ENCODE results near the gene RAE1.

RAE1 gene

DNA sequence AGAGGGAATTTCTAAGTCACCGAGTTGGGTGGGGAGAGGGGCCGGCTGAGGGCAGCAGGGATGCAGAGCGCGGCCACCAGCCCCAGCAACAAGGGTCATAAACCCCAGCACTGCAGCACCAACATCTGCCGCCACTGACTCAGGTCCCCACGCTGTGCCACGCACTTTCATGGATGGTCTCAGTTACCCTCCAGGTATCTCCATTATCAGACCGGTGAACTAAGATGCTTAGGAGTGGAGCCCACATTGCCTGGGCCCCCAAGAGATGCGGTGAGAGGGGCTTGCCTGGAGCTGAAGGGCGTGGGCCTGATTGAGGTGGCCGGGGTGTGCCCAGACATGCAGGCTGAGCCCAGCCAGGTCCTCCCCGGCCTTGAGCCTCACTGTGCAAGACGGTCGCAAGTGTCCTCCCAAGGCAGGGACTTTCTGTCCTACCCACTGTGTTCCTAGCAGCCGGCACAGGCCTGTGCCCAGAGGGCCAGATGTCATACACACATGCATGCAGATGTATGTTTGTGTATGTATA lies 59.4 kb downstream of the RAE1 start:
- TF ChIP-seq, protein P1, sequence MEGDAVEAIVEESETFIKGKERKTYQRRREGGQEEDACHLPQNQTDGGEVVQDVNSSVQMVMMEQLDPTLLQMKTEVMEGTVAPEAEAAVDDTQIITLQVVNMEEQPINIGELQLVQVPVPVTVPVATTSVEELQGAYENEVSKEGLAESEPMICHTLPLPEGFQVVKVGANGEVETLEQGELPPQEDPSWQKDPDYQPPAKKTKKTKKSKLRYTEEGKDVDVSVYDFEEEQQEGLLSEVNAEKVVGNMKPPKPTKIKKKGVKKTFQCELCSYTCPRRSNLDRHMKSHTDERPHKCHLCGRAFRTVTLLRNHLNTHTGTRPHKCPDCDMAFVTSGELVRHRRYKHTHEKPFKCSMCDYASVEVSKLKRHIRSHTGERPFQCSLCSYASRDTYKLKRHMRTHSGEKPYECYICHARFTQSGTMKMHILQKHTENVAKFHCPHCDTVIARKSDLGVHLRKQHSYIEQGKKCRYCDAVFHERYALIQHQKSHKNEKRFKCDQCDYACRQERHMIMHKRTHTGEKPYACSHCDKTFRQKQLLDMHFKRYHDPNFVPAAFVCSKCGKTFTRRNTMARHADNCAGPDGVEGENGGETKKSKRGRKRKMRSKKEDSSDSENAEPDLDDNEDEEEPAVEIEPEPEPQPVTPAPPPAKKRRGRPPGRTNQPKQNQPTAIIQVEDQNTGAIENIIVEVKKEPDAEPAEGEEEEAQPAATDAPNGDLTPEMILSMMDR (IDR thresholded peaks at IDR 0.05; ENCODE audit: insufficient read depth, missing control alignments), result no peak
- DNase-seq (ENCODE audit: insufficient read length, low spot score), result no peak
- no peak for FAIRE-seq

DNA sequence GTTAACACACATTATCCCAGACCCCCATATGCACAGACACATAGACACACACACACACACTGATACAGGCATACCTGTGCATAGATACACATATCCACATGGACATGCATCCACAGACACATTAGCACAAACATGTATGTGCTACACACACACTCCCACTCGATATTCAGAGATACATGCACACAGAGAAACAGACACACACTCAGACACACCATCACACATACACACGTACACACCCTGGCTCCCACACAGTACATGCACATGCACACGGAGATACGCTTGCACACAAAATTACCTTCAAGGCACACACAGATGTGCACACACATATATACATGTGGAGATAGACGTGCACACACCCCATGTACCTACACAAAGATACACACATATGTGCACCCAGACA lies 59.9 kb downstream of the RAE1 start:
- no peak for FAIRE-seq
- TF ChIP-seq, protein P1 (IDR thresholded peaks at IDR 0.05; ENCODE audit: insufficient read depth, missing control alignments), result no peak
- no peak for DNase-seq (ENCODE audit: insufficient read length, low spot score)

DNA sequence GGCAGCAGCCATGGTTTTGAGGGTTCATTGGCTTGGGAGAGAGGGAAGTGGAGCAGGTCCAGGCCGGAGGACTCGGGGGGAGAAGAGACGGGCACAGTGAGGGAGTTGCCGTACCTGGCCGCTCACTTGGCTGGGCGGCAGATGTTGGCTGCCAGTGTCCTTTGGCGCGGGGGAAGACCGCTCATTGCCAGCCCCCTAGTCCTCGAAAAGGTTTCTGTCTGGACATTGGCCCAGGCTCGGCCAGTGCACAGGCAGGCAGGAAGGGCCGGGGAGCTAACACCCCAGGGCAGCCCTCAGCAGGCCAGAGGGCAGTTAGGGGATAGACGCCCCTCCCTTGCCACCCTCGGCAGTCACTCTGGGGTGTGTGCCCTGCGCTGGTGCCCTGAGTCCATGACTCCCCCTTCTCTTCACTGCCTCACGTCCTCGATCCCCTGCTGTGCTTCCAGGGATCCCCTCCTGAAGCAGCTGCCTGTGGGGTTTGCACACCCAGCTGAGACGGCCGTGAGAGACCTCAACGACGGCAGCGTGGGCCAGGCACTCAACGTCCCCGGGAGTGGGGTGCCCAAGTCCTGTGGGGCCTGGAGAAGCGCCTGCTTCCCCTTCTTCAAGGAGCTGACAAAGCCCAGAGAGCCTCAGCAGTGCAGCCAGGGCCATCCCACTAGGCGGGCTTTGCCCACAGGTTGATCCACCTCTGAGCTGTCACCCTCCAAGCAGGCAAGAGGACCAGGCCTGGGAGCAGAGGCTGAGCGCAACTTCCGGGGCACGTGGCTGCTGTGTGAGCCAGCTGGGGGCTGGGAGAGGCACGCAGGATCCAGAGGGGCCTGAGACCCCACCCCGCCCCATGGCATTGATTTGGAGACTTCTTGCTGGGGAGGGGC lies 60.6 kb downstream of the RAE1 start:
- DNase-seq (ENCODE audit: insufficient read length, low spot score) (no peak), FAIRE-seq (no peak)
- TF ChIP-seq, protein P1 (IDR thresholded peaks at IDR 0.05; ENCODE audit: insufficient read depth, missing control alignments), result no peak

DNA sequence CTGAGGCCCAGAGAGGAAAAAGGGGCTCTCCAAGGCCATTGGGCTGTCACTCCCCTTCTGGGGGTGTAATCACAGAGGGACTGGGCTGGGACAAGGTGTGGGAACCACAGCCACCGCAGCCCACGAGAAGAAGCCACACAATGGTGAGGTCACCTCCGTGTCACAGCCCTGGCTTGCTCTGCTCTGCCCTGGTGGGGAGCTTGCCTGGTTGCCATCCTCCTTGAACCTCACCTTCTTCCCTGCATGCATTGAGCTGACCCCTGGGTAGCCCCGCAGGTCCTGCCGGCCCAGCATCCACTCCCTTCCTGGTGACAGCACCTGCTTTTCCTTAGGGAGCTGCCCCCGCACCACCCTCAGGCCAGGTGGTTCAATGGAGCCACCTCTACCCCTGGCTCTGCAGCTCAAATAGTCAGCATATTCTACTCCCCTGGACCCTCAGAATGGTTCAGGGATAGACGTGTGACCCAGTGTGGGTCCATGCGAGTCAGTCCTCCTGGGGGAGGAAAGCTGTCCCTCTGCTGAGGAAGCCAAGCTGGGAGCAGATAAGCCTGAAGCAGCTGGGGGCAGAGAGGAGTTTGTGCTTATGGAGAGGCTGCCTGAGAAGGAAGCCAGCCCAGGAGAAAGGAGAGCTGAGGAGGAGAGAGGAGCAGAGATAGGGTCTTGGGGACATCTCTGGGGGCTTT lies 61.4 kb downstream of the RAE1 start:
- FAIRE-seq, result no peak
- DNase-seq (ENCODE audit: insufficient read length, low spot score), result no peak
- TF ChIP-seq, protein P1 (IDR thresholded peaks at IDR 0.05; ENCODE audit: insufficient read depth, missing control alignments), result no peak

DNA sequence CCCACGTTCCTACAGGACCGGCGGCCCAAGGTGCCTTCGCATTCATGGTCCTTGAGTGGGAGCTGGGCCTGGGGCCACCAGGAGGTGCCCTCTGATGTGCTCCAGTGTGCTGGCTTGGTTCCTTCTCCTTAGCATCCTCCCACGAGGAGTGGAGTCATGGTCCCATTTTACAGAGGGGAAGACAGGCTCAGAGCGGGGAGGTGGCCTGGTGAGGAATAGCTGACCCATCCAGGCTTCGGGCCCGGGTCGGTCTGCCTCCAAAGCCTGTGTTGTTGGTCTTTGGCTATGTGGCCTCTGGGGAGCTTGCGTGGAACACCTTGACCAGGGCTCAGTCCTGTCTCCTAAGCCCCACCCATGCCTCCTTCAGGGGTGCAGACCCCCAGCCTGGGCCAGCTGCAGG lies 62.9 kb downstream of the RAE1 start:
- FAIRE-seq (no peak), DNase-seq (ENCODE audit: insufficient read length, low spot score) (no peak)
- TF ChIP-seq, protein P1 (IDR thresholded peaks at IDR 0.05; ENCODE audit: insufficient read depth, missing control alignments), result no peak

DNA sequence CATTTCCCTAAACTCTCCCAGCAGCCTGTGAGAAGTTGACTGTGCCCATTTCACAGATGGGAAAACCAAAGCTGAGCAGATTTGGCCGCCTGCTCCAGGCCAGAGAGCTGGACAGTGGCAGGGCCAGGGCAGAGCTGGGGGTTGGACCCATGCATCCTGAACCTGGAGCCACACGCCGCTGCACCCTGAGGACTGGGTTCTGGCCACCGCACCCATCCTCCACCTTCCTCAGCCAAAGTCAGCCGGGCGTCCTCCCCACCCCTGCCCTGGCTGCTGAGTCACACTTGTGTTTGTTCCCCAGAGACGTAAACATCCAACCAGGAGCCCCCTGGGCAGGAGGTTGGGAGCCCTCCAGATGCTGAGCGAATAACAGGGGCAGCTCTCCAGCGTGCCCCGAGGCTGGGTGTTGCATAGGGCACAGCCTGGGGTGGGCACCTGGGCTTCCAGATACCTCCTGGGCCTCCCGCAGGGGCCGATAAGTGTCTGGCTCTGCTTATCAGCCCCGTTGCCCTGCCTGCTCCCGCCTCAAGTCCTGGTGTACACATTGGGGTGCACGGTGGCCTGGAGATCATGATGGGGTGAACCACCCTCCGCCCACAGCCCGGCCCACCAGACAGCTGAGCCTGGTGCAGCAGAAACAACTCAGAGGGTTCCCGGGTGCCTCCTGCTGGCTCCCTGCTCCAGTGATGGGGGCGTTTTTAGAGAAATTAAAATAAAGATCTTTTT lies 64.0 kb downstream of the RAE1 start:
- no peak for FAIRE-seq
- TF ChIP-seq, protein P1 (IDR thresholded peaks at IDR 0.05; ENCODE audit: insufficient read depth, missing control alignments), result no peak
- no peak for DNase-seq (ENCODE audit: insufficient read length, low spot score)

All from D721Med (cell line).